HCT116 (cell line): Measurements from ENCODE around the gene PPP1R37. TPM values are rescaled to one million over a fixed set of nuclear protein-coding genes. Genes with fewer than 3 reads are reported as not detected.

Source experiments
- ATAC-seq: fragments of 200-7000 bp; cut with Tn5 transposase; 2 replicates; pipeline ENCODE4 v1.9.1; 2020; ENCODE audit warnings: mild to moderate bottlenecking, moderate library complexity
- BruUV-seq: library from RNA; stranded (reverse); fragments of 400-500 nt; replicated peaks from 2 replicates; lab custom pipeline; 2021; lab: Mats Ljungman, UMichigan
- CTCF ChIA-PET: fragments of 300-600 bp; sonication (Branson Sonifier 250); formaldehyde crosslinking; loops from one replicate; lab custom pipeline; 2021; ENCODE audit warnings: antibody characterized with exemption; lab: Charles Lee
- POLR2A ChIA-PET: fragments of 300-600, 350-600 bp; sonication (Branson Sonifier 250); formaldehyde crosslinking; loops from one replicate; lab custom pipeline; 2021; ENCODE audit warnings: antibody characterized with exemption; lab: Charles Lee
- RAD21 ChIA-PET, 2 experiments: fragments of 300-600 bp; sonication (Branson Sonifier 250); formaldehyde crosslinking; loops; one replicate each; lab custom pipeline; 2023; ENCODE audit warnings: low total read pairs in 2 of 2; ENCODE audit not compliant: uncharacterized antibody in 2 of 2, unreplicated experiment in 2 of 2, low non-redundant PET in 1 of 2; lab: Charles Lee
- DNase-seq: peaks from one replicate; pipeline ENCODE4 v3.0.0-alpha.2; 2010; ENCODE audit warnings: low read depth, low spot score
- H2AFZ ChIP-seq: fragments of 200-600 bp; shearing (Covaris generic), sonication (generic); 2 replicates; pipeline ENCODE4 v1.6.1; 2017; ENCODE audit warnings: low read depth, mixed run types, mixed read lengths, antibody characterized with exemption, low read length; ENCODE audit not compliant: poor library complexity, severe bottlenecking
- H3K27ac ChIP-seq: 2 replicates; pipeline ENCODE4 v1.5.1; 2012; ENCODE audit warnings: low read depth, low read length
- H3K27me3 ChIP-seq: fragments of 200-600 bp; sonication (generic); 2 replicates; pipeline ENCODE4 v1.6.1; 2016; ENCODE audit warnings: mixed run types, low read length, mixed read lengths; ENCODE audit not compliant: insufficient read depth
- H3K36me3 ChIP-seq, 2 experiments: fragments of 200-500 bp in 1 of 2; fragments of 200-600 bp in 1 of 2; sonication (Bioruptor generic) in 1 of 2; sonication (generic) in 1 of 2; 2 replicates each; pipeline versions ENCODE4 v1.5.1 to v1.6.1; 2014 to 2016; ENCODE audit warnings: low read length in 2 of 2, inconsistent platforms in 1 of 2, mixed read lengths in 1 of 2, mixed run types in 1 of 2; ENCODE audit not compliant: insufficient read depth in 2 of 2, control insufficient read depth in 1 of 2
- H3K4me1 ChIP-seq, 2 experiments: fragments of 200-600 bp in 1 of 2; sonication (generic) in 1 of 2; 2 replicates each; pipeline versions ENCODE4 v1.5.1 to v1.6.1; 2012 to 2017; ENCODE audit warnings: low read length in 2 of 2, inconsistent platforms in 1 of 2, mild to moderate bottlenecking in 1 of 2, mixed read lengths in 1 of 2, mixed run types in 1 of 2, moderate library complexity in 1 of 2; ENCODE audit not compliant: insufficient read depth in 2 of 2, control insufficient read depth in 1 of 2
- H3K4me2 ChIP-seq: fragments of 200-600 bp; sonication (generic); 2 replicates; pipeline ENCODE4 v1.6.1; 2017; ENCODE audit warnings: mixed run types, low read length, mixed read lengths
- H3K4me3 ChIP-seq, 2 experiments: fragments of 200-600 bp in 1 of 2; sonication (generic) in 1 of 2; replicated peaks in 1 of 2; 2 replicates each; pipeline ENCODE4 v1.5.1; 2011 to 2016; ENCODE audit warnings: low read length in 2 of 2, control low read depth in 1 of 2, low read depth in 1 of 2, mild to moderate bottlenecking in 1 of 2, mixed read lengths in 1 of 2, mixed run types in 1 of 2
- H3K79me2 ChIP-seq: fragments of 200-600 bp; sonication (generic); 2 replicates; pipeline ENCODE4 v1.6.1; 2017; ENCODE audit warnings: mild to moderate bottlenecking, mixed run types, low read length, moderate library complexity, mixed read lengths; ENCODE audit not compliant: insufficient read depth
- H3K9ac ChIP-seq: fragments of 200-600 bp; sonication (generic); 2 replicates; pipeline ENCODE4 v1.6.1; 2016; ENCODE audit warnings: low read length, mixed read lengths
- H3K9me2 ChIP-seq: fragments of 200-600 bp; sonication (generic), shearing (Covaris generic); 2 replicates; pipeline ENCODE4 v1.6.1; 2017; ENCODE audit warnings: mixed run types, mild to moderate bottlenecking, moderate library complexity; ENCODE audit not compliant: insufficient read depth
- H3K9me3 ChIP-seq, 2 experiments: fragments of 200-500 bp in 1 of 2; fragments of 200-600 bp in 1 of 2; sonication (Bioruptor generic) in 1 of 2; sonication (generic) in 1 of 2; 2 replicates each; pipeline ENCODE4 v1.6.1; 2014 to 2017; ENCODE audit warnings: low read length in 2 of 2, mixed read lengths in 2 of 2, inconsistent platforms in 1 of 2, low read depth in 1 of 2, mild to moderate bottlenecking in 1 of 2, mixed run types in 1 of 2, moderate library complexity in 1 of 2; ENCODE audit not compliant: control insufficient read depth in 1 of 2, insufficient read depth in 1 of 2
- H4K20me1 ChIP-seq: fragments of 200-600 bp; sonication (generic), shearing (Covaris generic); 2 replicates; pipeline ENCODE4 v1.6.1; 2017; ENCODE audit warnings: mixed run types, mild to moderate bottlenecking, moderate library complexity; ENCODE audit not compliant: insufficient read depth
- POLR2A ChIP-seq: IDR thresholded peaks from 2 replicates; pipeline ENCODE4 v1.7.0; 2011; ENCODE audit warnings: borderline replicate concordance; ENCODE audit not compliant: insufficient read depth, insufficient read length; ENCODE audit errors: extremely low read depth
- RAD21 ChIP-seq: IDR thresholded peaks from 2 replicates; pipeline ENCODE4 v1.6.1; 2012; ENCODE audit warnings: low read depth, mild to moderate bottlenecking
- SRF ChIP-seq: IDR thresholded peaks from 2 replicates; pipeline ENCODE4 v1.6.1; 2012; ENCODE audit warnings: low read depth
- YY1 ChIP-seq: IDR thresholded peaks from 2 replicates; pipeline ENCODE4 v1.6.1; 2011; ENCODE audit warnings: low read length, low read depth, moderate library complexity, mild to moderate bottlenecking; ENCODE audit not compliant: insufficient replicate concordance; ENCODE audit errors: extremely low read depth
- intact Hi-C: fragments of 100-400 bp; cut with micrococcal nuclease; formaldehyde crosslinking; loops from 2 replicates; pipeline ENCODE4 v1.10.0; 2022
- total RNA-seq: library from RNA; stranded (reverse); gene quantifications from one replicate; pipeline ENCODE4 v1.2.1, GENCODE V29; 2021; ENCODE audit not compliant: unreplicated experiment
- TF ChIP-seq, protein P1 (sequence below): IDR thresholded peaks from 2 replicates; pipeline ENCODE4 v1.6.1; 2012
- TF ChIP-seq, protein P2 (sequence below): IDR thresholded peaks from 2 replicates; pipeline ENCODE4 v1.6.1; 2012
- TF ChIP-seq, protein P3 (sequence below), 3 experiments: fragments of 200-600 bp in 1 of 3; sonication (generic) in 1 of 3; IDR thresholded peaks in 2 of 3; conservative IDR thresholded peaks in 1 of 3; 2 replicates each; pipeline ENCODE4 v1.5.1; 2012 to 2017; ENCODE audit warnings: low read depth in 2 of 3, low read length in 2 of 3, antibody characterized with exemption in 1 of 3, borderline replicate concordance in 1 of 3, control low read depth in 1 of 3, mild to moderate bottlenecking in 1 of 3, mixed read lengths in 1 of 3, mixed run types in 1 of 3, moderate library complexity in 1 of 3; ENCODE audit not compliant: insufficient read depth in 1 of 3

PPP1R37 gene
- total RNA-seq, 1 experiment from 2014 or later: 32.7 TPM

DNA sequence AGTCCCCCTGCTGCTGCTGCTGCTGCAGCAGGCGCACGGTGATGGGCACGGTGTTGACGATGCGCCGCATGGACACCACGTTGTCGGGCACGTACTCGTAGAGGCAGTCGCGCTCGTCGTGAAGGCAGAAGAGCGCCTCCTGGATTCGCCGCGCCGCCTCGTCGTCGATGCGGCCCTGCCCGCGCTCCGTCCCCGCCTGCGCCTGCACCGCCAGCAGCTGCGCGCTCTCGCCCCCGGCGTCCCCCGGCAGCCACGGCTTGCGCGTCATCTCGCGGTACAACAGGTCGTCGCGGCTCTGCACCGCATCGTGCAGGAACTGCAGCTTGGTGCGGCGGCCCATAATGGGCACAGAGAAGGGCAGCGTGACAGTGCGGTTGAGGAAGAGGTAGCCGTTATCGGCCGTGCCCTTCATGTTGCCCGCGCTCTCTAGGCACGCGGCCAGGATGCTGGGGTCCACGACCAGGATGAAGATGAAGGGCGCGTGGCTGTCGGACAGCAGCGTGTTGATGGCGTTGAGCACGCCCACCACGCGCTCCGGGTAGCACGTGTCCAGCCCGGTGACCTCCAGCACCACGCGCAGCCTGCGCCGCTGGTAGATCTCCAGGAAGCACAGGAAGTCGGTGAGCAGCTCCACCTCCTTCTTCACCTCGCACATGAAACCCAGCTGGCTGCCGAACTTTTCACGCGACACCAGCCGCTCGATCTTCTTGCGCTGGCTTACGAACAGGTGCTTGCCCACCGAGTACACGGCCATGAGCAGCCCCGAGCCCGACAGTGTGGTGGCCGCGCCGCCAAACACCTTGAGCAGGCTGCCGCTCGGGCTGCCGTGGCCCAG lies 59.7 kb downstream of the PPP1R37 start:
- H3K36me3 ChIP-seq: no peaks in the 10 kb centered on the region
- peaks cover 32 to 61% of the 10 kb centered on the region in 2 experiments for H3K4me1 ChIP-seq
- TF ChIP-seq SRF: no peak
- TF ChIP-seq RAD21: no peak
- TF ChIP-seq, protein P1, sequence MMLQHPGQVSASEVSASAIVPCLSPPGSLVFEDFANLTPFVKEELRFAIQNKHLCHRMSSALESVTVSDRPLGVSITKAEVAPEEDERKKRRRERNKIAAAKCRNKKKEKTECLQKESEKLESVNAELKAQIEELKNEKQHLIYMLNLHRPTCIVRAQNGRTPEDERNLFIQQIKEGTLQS: no peak
- TF ChIP-seq, protein P2, sequence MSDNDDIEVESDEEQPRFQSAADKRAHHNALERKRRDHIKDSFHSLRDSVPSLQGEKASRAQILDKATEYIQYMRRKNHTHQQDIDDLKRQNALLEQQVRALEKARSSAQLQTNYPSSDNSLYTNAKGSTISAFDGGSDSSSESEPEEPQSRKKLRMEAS: no peak
- no peak for TF ChIP-seq YY1
- no peak for TF ChIP-seq POLR2A
- TF ChIP-seq, protein P3, sequence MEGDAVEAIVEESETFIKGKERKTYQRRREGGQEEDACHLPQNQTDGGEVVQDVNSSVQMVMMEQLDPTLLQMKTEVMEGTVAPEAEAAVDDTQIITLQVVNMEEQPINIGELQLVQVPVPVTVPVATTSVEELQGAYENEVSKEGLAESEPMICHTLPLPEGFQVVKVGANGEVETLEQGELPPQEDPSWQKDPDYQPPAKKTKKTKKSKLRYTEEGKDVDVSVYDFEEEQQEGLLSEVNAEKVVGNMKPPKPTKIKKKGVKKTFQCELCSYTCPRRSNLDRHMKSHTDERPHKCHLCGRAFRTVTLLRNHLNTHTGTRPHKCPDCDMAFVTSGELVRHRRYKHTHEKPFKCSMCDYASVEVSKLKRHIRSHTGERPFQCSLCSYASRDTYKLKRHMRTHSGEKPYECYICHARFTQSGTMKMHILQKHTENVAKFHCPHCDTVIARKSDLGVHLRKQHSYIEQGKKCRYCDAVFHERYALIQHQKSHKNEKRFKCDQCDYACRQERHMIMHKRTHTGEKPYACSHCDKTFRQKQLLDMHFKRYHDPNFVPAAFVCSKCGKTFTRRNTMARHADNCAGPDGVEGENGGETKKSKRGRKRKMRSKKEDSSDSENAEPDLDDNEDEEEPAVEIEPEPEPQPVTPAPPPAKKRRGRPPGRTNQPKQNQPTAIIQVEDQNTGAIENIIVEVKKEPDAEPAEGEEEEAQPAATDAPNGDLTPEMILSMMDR (IDR thresholded peaks at IDR 0.05 in 2 of 3, conservative IDR thresholded peaks at IDR 0.05 in 1 of 3; ENCODE audit: borderline replicate concordance in 1 of 3, insufficient read depth in 1 of 3, low read depth in 2 of 3, low read length in 2 of 3): no peak
- TF ChIP-seq, all 23 proteins: peak for 0
- ChIA-PET CTCF (interaction anchor here (0.6 kb wide), 1 partner anchor 156 kb away, joined by 3 read pairs; no protein-coding TSS in a partner anchor), RAD21 (no interaction called here), POLR2A (no interaction called here)
- no TSS peak for BruUV-seq
- DNase-seq (no peak), ATAC-seq (no peak)
- H3K9me2 ChIP-seq: no peaks in the 10 kb centered on the region
- H3K4me2 ChIP-seq: peak overlapping the region; percentile 96
- intact Hi-C loops: no loop called here
- H3K79me2 ChIP-seq: no peaks in the 10 kb centered on the region
- H3K4me3 ChIP-seq: no peak overlapping the region
- H3K27ac ChIP-seq: no peak overlapping the region; the same call in 1 of the 2 replicates
- no peak overlapping the region for H2AFZ ChIP-seq
- H4K20me1 ChIP-seq: no peaks in the 10 kb centered on the region
- H3K27me3 ChIP-seq: no peaks in the 10 kb centered on the region
- H3K9me3 ChIP-seq: no peaks in the 10 kb centered on the region
- no peak overlapping the region for H3K9ac ChIP-seq
